ENCODE data around the gene DOCK11.

- TF ChIP-seq POLR2A (IDR thresholded peaks at IDR 0.05), result no peak
- no peak for TF ChIP-seq CTCF (IDR thresholded peaks at IDR 0.05)
Observed at GRCh38 chrX:118677318-118677717, 181.7 kb downstream of the DOCK11 start.

Data from uterus (tissue), 2 donors.